Left ventricle myocardium inferior (tissue), 1 donor: ENCODE results near the gene RET. TPM values are rescaled to one million over a fixed set of nuclear protein-coding genes. Genes with fewer than 3 reads are reported as not detected.

Experiments used
- DNase-seq: peaks from one replicate; pipeline ENCODE4 v3.0.0-alpha.2; 2020
- H3K27ac ChIP-seq: fragments of 200-600 bp; replicated peaks from 2 replicates; pipeline ENCODE4 v1.8.0; 2021
- H3K27me3 ChIP-seq: fragments of 200-600 bp; 2 replicates; pipeline ENCODE4 v1.8.0; 2021; ENCODE audit warnings: low read depth
- H3K36me3 ChIP-seq: fragments of 200-600 bp; 2 replicates; pipeline ENCODE4 v1.8.0; 2021
- H3K4me1 ChIP-seq: fragments of 200-600 bp; 2 replicates; pipeline ENCODE4 v1.8.0; 2021
- H3K4me3 ChIP-seq: fragments of 200-600 bp; 2 replicates; pipeline ENCODE4 v1.8.0; 2021; ENCODE audit warnings: mild to moderate bottlenecking, moderate library complexity
- H3K9me3 ChIP-seq: fragments of 200-600 bp; replicated peaks from 2 replicates; pipeline ENCODE4 v1.8.0; 2021
- intact Hi-C: fragments of 100-400 bp; cut with micrococcal nuclease; formaldehyde crosslinking; loops from one replicate; pipeline ENCODE4 v1.11.0; 2022
- total RNA-seq: library from RNA; stranded (reverse); fragmentation: NEBNext Ultra II Directional; extraction: Animal tissue kit (Norgen Biotek cat#: 25700); gene quantifications from one replicate; pipeline ENCODE4 v1.2.1, GENCODE V29; 2021
- TF ChIP-seq, protein P1 (sequence below): fragments of 200-600 bp; IDR thresholded peaks from 2 replicates; pipeline ENCODE4 v1.8.0; 2021; ENCODE audit warnings: antibody characterized with exemption, mild to moderate bottlenecking, borderline replicate concordance
- donor health status: DM: no; HTN: yes; CAD: no; lungs with severe emphysema.

RET gene
- total RNA-seq, 1 donor from 2014 or later = 0.60 TPM

DNA sequence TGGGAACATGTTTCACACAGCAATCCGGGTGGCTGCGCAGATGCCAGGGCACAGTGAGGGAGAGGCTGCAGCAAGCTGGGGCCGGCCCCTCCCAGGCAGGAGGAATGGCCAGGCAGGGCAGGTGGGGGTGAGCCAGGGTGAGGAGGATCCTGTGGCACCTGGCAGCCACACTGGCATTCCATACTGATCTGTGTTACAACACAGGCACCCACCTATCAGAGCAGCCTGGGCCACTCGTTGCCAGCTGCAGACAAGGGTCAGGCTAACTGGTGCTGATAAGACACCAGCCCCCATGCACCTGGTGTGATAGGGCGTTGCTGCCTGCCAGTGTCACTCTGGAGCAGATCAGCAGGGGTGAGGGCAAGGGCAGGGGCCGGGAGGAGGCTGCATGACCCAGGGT lies 16.6 kb upstream of the RET start:
- TF ChIP-seq, protein P1, sequence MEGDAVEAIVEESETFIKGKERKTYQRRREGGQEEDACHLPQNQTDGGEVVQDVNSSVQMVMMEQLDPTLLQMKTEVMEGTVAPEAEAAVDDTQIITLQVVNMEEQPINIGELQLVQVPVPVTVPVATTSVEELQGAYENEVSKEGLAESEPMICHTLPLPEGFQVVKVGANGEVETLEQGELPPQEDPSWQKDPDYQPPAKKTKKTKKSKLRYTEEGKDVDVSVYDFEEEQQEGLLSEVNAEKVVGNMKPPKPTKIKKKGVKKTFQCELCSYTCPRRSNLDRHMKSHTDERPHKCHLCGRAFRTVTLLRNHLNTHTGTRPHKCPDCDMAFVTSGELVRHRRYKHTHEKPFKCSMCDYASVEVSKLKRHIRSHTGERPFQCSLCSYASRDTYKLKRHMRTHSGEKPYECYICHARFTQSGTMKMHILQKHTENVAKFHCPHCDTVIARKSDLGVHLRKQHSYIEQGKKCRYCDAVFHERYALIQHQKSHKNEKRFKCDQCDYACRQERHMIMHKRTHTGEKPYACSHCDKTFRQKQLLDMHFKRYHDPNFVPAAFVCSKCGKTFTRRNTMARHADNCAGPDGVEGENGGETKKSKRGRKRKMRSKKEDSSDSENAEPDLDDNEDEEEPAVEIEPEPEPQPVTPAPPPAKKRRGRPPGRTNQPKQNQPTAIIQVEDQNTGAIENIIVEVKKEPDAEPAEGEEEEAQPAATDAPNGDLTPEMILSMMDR = no peak
- intact Hi-C loops = no loop called here
- no peaks in the 10 kb centered on the region for H3K9me3 ChIP-seq
- H3K36me3 ChIP-seq = no peaks in the 10 kb centered on the region
- H3K4me3 ChIP-seq = no peak overlapping the region
- peak; percentile 57 for DNase-seq
- H3K27ac ChIP-seq = peak overlapping the region; percentile 38
- peaks cover 14% of the 10 kb centered on the region for H3K4me1 ChIP-seq
- peaks cover 7% of the 10 kb centered on the region for H3K27me3 ChIP-seq

- H3K9me3 ChIP-seq = no peaks in the 10 kb centered on the region
- intact Hi-C loops = no loop called here
- DNase-seq = no peak
- TF ChIP-seq, protein P1 = no peak
- peaks cover 7% of the 10 kb centered on the region for H3K27me3 ChIP-seq
- H3K4me3 ChIP-seq = no peak overlapping the region
- H3K36me3 ChIP-seq = no peaks in the 10 kb centered on the region
- peaks cover 10% of the 10 kb centered on the region for H3K4me1 ChIP-seq
- no peak overlapping the region for H3K27ac ChIP-seq
Observed at GRCh38 chr10:43061331-43061730, 15.5 kb upstream of the RET start.

GRCh38 chr10:43061760-43062159 lies 15.1 kb upstream of the RET start:
- no peak for DNase-seq
- H3K27ac ChIP-seq = no peak overlapping the region
- TF ChIP-seq, protein P1 = no peak
- H3K9me3 ChIP-seq = no peaks in the 10 kb centered on the region
- peaks cover 8% of the 10 kb centered on the region for H3K4me1 ChIP-seq
- H3K4me3 ChIP-seq = no peak overlapping the region
- H3K36me3 ChIP-seq = no peaks in the 10 kb centered on the region
- peaks cover 7% of the 10 kb centered on the region for H3K27me3 ChIP-seq
- intact Hi-C loops = no loop called here

- H3K9me3 ChIP-seq = no peaks in the 10 kb centered on the region
- peaks cover 8% of the 10 kb centered on the region for H3K4me1 ChIP-seq
- no peak for DNase-seq
- H3K36me3 ChIP-seq = no peaks in the 10 kb centered on the region
- H3K4me3 ChIP-seq = no peak overlapping the region
- intact Hi-C loops = no loop called here
- TF ChIP-seq, protein P1 = no peak
- H3K27me3 ChIP-seq = peaks cover 7% of the 10 kb centered on the region
- no peak overlapping the region for H3K27ac ChIP-seq
Observed at GRCh38 chr10:43062402-43063160, 14.3 kb upstream of the RET start.

GRCh38 chr10:43064331-43065075 lies 12.4 kb upstream of the RET start:
- H3K36me3 ChIP-seq = no peaks in the 10 kb centered on the region
- H3K27me3 ChIP-seq = no peaks in the 10 kb centered on the region
- TF ChIP-seq, protein P1 = no peak
- intact Hi-C loops = no loop called here
- H3K4me3 ChIP-seq = no peak overlapping the region
- H3K27ac ChIP-seq = no peak overlapping the region
- DNase-seq = no peak
- H3K4me1 ChIP-seq = peaks cover 16% of the 10 kb centered on the region
- H3K9me3 ChIP-seq = no peaks in the 10 kb centered on the region
